NCI-H510A treated with DMSO at 0.1 percent for 48 hours (cell line): ENCODE data around the gene SLC39A1.

Experiments used
- DNase-seq: peaks from one replicate; lab custom pipeline; 2025; lab: John Stamatoyannopoulos, UW

SLC39A1 gene

DNA sequence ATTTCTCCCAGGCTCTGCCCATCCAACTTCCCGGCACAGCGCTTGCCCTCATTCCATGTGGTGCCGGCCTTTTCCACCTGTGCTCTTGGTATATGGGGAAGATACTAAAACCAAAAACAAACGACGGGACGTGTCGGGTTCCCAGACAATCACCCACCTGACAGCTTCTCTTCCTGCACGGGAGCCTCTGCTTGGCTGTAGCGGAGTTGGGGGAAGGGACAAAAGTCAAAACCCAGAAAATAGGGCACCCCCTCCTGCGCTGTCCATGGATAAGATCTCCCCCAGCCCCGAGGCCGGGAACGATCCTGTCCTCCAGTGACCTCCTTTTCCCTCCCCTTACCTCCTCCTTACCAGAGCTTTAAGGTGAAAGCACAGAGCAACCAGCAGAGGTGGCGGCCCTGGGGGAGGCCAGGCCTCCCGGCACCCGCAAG, 13.5 kb upstream of the SLC39A1 start:
- no peak for DNase-seq

DNA sequence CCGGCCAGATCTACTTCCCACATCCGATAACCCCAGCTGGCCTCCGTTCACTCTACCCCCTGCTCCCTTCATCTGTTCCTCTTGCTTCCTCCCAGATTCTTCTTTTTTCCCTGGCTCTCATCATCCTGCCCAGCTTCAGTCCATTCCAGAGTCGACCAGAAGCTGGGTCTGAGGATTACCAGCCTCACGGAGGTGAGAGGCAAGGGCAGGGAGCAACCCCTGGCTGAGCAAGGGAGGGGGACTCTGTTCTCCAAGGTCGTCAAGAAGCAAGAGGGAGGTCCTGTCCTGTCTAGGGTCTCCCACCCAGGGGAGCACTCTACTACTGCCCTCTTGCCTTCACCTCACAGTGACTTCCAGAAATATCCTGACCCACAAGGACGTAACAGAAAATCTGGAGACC, 10.2 kb upstream of the SLC39A1 start:
- DNase-seq = no peak

GRCh38 chr1:153973071-153973470, 9.7 kb upstream of the SLC39A1 start:
- no peak for DNase-seq

DNA sequence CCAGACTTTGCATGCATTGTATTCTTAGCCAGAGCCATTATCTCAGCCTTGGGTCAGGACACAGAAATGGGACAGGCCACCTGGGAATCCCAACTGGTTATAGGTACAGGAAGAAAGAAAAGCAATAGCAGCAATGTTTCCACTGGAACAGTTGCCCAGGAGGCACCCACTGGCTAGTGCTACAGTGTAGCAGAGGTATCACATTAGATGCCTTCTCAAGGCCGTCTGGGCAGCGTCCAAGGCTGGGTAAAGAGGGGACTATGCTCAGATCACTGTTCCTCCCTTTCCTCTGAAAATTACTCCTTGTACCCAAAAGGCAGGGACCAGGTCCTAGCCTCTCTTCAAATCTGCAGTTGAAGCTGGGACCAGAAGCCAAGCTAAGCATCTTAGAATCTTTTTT, 7.0 kb upstream of the SLC39A1 start:
- DNase-seq = no peak

DNA sequence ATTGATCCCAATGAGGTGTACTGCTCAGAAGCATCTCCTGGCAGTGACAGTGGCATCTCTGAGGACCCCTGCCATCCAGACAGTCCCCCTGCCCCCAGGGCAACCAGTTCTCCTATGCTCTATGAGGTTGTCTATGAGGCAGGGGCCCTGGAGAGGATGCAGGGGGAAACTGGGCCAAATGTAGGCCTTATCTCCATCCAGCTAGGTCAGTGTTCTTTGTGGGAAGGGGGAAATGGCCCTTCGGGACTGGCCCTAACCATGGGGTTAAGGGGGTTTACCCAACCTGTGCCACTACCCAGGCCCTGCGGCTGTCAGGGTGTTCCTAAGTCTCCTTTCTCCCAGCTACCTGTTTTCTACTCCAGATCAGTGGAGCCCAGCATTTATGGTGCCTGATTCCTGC, 5.6 kb upstream of the SLC39A1 start:
- DNase-seq = no peak

DNA sequence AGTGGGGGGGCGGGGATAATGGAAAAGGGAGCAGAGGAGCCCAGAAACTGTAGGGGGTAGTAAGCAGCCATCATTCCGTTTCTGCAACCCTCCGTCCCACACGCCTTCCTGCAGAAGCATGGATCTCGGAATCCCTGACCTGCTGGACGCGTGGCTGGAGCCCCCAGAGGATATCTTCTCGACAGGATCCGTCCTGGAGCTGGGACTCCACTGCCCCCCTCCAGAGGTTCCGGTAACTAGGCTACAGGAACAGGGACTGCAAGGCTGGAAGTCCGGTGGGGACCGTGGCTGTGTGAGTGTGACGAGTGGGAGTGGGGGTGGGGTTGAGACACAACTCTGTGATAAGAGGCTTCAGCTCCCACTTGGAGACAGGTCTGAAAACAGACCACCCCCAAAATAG, 5.1 kb upstream of the SLC39A1 start:
- no peak for DNase-seq

- peak; percentile 82 for DNase-seq
These were observed 4.6 kb upstream of the SLC39A1 start for GRCh38 chr1:153968000-153968363.

DNA sequence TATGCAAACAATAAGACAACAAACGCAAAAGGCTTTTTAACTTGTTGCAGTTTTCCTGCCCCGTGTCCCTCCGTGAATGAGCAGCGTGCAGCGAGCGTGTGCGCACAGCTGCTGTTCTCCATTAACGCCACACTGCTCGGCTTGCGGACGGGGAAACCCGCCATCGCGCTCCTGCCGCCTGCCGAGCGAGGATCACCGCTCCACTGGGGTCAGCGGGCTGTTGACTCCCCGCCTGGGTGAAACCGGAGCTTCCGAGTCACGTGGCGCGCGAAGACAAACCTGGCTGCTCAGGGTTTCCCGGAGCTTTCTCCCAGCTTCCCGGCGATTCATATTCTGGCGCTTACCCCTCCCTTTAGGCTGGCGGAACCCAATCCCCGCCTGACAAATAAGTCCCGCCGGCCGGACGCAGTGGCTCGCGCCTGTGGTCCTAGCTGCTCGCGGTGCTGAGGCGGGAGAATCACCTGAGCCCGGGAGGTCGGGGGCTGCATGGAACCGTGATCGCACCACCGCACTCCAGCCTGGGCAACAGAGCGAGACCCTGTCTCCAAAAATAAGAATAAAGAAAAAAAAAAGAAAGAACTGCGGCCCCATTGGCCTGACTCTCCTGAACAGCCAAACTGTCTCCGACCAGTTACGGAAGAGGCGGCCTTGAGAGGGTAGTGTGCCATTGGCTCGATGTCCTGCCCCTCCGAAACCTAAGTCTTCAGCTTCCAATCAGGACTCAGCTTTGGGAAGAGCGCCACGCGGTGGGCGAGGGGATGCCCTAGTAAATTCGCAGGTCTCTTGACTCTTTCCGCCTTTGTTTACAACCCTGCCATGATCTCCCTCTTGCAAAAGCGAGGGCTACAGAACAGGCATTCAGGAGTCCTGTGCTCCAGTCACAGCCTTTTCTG, 4.0 kb upstream of the SLC39A1 start, which contains the start of gene CREB3L4:
Gene CREB3L4 (plus strand): TSS at position 796 of the 893 bp plus-strand sequence. CDS start 624 bp downstream, outside the sequence.
- peak; percentile 97 for DNase-seq

GRCh38 chr1:153963850-153964331, 554 bp upstream of the SLC39A1 start:
- peak; percentile 37 for DNase-seq

DNA sequence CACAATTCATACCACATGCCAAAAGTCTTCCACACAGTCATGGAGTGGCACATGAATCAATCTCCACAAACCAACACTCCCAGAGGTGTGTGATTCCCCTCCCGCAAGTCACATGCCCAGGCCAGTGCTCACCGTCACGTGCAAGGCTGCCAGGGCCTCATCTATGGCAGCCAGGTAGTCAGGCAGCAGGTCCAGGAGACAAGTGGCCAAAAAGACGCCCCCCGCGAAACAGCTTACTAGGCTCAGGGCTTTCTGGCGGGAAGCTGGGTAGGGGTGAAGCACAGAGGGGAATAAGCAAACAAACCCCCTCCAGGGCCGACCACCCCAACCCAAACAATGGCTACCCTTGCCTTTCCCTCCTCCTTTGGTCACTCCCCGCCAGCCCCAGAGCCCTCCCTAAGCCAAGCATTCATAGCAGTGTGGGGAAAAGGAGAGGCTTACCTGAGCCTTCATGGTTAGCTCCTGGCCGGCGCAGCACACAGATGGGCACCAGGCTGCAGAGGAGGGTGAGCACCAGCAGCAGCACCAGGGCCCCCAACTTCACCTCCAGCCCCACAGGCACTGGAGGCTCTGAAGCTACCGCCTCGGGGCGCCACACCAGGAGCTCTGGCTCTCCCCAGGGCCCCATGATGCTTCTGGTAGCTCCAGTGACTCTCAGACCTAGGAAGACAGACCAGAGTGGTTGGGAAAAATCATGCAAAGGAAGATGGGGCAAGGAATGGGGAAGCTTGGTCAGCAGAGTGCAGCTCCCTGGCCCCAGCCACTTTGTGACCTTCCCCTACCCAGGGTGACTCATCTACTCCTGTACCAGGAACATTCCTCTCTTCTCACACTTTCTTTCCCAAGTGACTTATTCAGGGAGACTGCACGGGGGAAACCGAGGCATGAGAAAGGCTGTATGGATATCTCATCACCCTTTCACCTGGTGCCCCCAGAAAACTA, 978 bp downstream of the SLC39A1 start:
- DNase-seq = no peak

GRCh38 chr1:153961421-153961820, 1.9 kb downstream of the SLC39A1 start:
- no peak for DNase-seq

DNA sequence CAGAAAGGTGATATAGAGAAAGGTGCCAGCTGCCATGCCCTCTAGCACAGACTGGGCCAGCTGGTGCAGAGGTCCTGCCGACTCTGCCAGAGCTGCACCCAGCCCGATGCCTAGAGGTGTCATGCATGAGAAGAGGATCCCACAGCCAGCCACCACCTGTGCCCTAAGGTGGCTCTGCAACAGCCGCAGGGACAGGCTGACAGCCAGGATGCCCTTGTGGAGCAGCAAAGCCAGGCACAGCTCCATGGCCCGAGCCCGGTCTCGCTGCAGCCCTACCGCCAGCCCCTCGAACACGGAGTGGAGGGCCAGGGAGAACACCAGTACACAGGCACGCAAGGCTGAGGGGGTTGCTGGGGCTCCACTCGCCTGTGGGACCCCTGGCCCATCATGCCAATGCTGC, 3.1 kb downstream of the SLC39A1 start:
- DNase-seq = no peak

- DNase-seq = no peak
These were observed 3.9 kb downstream of the SLC39A1 start for GRCh38 chr1:153959454-153959853.

- DNase-seq = no peak
These were observed 4.4 kb downstream of the SLC39A1 start for GRCh38 chr1:153958961-153959260.

DNA sequence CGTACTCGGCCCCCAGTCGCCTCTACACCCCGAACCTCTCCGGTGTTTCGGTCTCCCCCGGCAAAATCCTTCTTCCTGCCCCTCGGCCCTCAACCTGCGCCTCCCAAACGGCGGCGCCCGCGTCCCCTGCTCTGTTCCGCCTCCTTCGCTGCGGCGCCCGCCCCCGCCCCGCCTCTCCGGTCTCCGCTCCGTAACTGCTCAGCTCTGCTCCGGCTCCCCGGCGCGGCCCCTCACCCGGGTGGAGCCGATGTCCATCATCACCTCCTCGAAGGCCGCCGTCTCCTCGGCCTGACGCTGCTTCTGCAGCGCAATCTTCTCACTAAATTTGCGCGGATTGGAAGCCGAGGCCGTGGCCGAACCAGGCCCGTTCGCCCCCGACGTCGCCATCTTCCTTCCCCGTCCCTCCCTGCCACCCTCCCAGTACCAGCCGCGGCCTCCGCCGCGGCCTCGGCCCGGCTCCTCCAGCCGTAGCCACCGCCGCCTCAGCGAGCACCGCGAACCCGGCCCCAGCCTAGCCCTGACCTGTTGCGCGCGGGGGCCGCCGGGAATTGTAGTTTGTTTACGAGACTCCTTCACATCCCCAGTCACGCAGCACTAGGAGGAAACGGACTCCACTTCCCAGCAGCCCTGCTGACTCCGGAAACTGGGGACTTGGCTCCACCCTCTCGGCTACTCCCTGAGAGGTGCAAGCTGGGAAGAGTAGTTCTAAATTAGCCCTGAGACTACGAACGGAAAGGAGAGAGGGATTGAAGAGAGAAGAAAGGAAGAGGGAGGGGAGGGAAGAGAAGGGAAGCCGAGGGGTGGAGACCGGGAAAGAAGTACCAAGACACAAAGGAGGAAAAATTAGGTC, 5.0 kb downstream of the SLC39A1 start, which contains the start of gene CRTC2:
Gene CRTC2 (minus strand): TSS at position 502 of the 850 bp plus-strand sequence. CDS start 115 bp downstream, at position 387.
- DNase-seq = peak; percentile 99

GRCh38 chr1:153957744-153958110, 5.6 kb downstream of the SLC39A1 start:
- DNase-seq = peak; percentile 72

DNA sequence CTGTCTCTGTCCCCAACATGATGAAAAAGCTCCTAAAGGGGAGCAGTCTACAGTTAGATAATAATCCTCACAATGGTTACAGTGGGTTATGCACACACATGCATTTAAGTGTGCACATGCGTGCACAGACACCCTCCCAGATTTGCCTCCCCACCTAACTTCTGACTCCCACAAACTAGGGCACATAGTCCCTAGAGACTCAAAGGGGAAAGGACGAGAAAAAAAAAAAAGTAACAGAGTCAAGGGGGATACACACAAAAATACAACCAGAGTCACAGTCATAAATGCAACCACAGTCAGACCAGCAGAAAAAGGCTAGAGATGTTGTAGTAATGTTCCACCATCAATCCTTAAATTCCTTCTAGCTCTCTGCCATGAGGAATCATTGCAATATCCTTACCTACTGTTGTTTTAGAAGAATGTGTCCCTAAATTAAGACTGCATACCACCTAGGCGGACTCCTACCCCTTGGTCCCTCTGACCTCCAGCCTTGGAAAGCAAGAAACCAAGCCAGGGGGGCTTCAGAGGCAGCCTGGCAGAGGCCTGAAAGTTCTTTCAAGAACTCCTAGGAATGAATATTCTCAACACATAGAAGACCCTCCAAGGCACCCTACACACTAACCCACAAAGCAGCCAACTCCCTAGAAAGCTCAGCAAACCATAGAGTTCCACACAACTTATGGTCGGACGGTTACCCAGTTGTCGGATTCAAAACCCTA, 6.2 kb downstream of the SLC39A1 start:
- DNase-seq = no peak

- no peak for DNase-seq
These were observed 8.5 kb downstream of the SLC39A1 start for GRCh38 chr1:153954826-153955225.

DNA sequence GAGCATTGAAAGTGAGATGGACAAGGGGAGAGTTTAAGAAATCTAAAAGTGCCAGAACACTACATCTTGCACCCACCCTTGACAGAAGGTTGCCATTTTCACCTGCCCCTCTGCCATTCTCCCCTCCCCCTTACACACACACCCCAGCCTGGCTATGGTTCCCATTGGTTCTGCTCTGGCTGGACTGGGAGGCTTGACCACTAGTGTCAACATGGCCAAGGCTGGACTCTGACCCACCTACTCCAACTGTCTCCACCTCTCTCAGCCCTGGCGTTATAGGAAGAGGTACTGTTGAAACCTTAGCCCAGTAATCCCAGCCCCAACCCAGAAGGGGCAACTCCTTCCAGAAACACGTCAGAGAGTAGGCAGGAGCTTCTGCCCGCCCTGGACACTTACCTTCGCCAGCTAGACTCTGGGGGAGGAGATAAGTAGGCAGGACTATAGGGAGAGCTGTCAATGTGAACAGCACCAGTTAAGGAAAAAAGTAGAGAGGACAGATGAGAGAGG, 9.4 kb downstream of the SLC39A1 start:
- DNase-seq = no peak

DNA sequence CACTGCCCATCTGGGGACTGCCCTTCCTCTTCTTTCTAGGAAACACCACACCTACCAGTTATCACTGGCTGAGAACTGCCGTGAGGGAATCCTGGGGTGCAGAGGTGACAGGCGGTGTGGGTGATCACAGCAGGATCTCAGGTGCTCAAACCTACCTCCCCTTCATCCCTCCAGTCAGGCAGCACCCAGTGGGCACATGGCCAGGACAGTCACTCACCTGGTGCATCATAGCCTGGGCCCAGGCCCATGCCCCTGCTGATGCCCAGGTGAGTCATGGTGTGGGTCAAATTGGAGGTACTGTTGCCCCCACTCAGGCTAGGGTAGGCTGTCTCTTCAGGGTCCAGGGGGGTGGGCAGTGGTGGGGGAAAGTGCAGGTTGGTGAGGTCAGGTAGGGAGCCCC, 11.5 kb downstream of the SLC39A1 start:
- no peak for DNase-seq

- DNase-seq = no peak
These were observed 12.2 kb downstream of the SLC39A1 start for GRCh38 chr1:153951183-153951582.
